Measurements from ENCODE around the gene DNAJB8. TPM values are rescaled to one million over a fixed set of nuclear protein-coding genes. Genes with fewer than 3 reads are reported as not detected.

The DNAJB8 gene
- total and polyA plus RNA-seq, 4 donors = not detected

DNA sequence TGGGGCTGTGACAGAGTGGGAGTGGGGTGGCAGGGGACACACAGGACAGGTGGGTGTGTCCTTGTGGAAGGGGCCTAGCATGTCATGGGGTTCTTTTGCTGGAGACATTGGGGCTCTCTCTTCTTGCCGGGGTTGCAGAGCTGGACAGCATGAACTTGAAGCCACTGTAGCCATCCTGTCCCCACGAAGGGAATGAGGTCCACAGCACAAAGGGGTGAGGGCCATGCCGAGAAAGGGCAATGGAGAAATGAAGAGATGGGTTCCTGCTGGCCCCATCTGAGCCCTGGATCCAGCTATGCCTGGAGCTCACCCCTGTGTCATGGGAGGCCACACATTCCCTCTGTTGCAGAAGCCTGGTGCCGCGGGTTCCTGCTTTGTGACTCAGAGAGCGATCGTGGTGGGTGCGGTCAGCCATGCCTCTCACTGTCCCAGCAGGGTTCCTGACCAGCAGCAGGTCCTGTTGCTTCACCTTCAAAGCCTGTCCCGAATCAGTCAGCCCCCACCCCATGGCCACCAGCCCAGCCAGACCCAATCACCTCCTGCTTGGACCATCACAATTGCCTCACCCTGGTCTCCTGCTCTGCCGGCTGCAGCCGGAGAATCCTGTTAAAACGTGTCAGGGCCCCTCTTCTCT is 50.0 kb downstream of the DNAJB8 start:
- Histone ChIP-seq H3K36me3 (ENCODE audit: control insufficient read depth in 4 of 4, insufficient read depth in 3 of 4, low read depth in 1 of 4, low read length in 3 of 4) (no peaks in the 10 kb centered on the region), H3K27ac (ENCODE audit: low read depth in 1 of 2, low read length in 2 of 2) (no peak overlapping the region), H3K4me3 (ENCODE audit: low read depth in 1 of 3, low read length in 3 of 3) (no peak overlapping the region), H3K27me3 (ENCODE audit: control insufficient read depth in 4 of 4, insufficient read depth in 4 of 4, low read length in 3 of 4) (no peaks in the 10 kb centered on the region), H3K9ac (ENCODE audit: low read depth in 1 of 2, low read length in 2 of 2) (no peak overlapping the region), H3K4me1 (ENCODE audit: control insufficient read depth in 4 of 4, insufficient read depth in 4 of 4, low read length in 3 of 4) (no peaks in the 10 kb centered on the region), H3K9me3 (ENCODE audit: control insufficient read depth in 4 of 4, low read length in 3 of 4) (no peaks in the 10 kb centered on the region)
- WGBS = 83% methylated on average over 12 of the region's 12 CpGs
- TF ChIP-seq ZBTB33 (IDR thresholded peaks at IDR 0.05) = no peak
- DNase-seq (ENCODE audit: low spot score) = no peak

GRCh38 chr3:128415773-128416577 is 50.7 kb downstream of the DNAJB8 start:
- Histone ChIP-seq H3K4me1 (ENCODE audit: control insufficient read depth in 4 of 4, insufficient read depth in 4 of 4, low read length in 3 of 4) (no peaks in the 10 kb centered on the region), H3K27me3 (ENCODE audit: control insufficient read depth in 4 of 4, insufficient read depth in 4 of 4, low read length in 3 of 4) (no peaks in the 10 kb centered on the region), H3K36me3 (ENCODE audit: control insufficient read depth in 4 of 4, insufficient read depth in 3 of 4, low read depth in 1 of 4, low read length in 3 of 4) (no peaks in the 10 kb centered on the region), H3K9me3 (ENCODE audit: control insufficient read depth in 4 of 4, low read length in 3 of 4) (no peaks in the 10 kb centered on the region), H3K4me3 (ENCODE audit: low read depth in 1 of 3, low read length in 3 of 3) (no peak overlapping the region), H3K9ac (ENCODE audit: low read depth in 1 of 2, low read length in 2 of 2) (no peak overlapping the region), H3K27ac (ENCODE audit: low read depth in 1 of 2, low read length in 2 of 2) (no peak overlapping the region)
- WGBS = 79% methylated on average over 19 of the region's 19 CpGs
- TF ChIP-seq RAD21 (IDR thresholded peaks at IDR 0.05) (no peak), ZBTB33 (IDR thresholded peaks at IDR 0.05) (no peak), JUND (IDR thresholded peaks at IDR 0.05) (no peak), YY1 (IDR thresholded peaks at IDR 0.05) (no peak), NR2F2 (IDR thresholded peaks at IDR 0.05) (no peak), EGR1 (IDR thresholded peaks at IDR 0.05; ENCODE audit: low read depth in 2 of 2) (no peak), MAX (IDR thresholded peaks at IDR 0.05) (no peak), ATF3 (IDR thresholded peaks at IDR 0.05) (no peak), SP1 (IDR thresholded peaks at IDR 0.05) (no peak)
- TF ChIP-seq, protein P1, sequence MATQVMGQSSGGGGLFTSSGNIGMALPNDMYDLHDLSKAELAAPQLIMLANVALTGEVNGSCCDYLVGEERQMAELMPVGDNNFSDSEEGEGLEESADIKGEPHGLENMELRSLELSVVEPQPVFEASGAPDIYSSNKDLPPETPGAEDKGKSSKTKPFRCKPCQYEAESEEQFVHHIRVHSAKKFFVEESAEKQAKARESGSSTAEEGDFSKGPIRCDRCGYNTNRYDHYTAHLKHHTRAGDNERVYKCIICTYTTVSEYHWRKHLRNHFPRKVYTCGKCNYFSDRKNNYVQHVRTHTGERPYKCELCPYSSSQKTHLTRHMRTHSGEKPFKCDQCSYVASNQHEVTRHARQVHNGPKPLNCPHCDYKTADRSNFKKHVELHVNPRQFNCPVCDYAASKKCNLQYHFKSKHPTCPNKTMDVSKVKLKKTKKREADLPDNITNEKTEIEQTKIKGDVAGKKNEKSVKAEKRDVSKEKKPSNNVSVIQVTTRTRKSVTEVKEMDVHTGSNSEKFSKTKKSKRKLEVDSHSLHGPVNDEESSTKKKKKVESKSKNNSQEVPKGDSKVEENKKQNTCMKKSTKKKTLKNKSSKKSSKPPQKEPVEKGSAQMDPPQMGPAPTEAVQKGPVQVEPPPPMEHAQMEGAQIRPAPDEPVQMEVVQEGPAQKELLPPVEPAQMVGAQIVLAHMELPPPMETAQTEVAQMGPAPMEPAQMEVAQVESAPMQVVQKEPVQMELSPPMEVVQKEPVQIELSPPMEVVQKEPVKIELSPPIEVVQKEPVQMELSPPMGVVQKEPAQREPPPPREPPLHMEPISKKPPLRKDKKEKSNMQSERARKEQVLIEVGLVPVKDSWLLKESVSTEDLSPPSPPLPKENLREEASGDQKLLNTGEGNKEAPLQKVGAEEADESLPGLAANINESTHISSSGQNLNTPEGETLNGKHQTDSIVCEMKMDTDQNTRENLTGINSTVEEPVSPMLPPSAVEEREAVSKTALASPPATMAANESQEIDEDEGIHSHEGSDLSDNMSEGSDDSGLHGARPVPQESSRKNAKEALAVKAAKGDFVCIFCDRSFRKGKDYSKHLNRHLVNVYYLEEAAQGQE (IDR thresholded peaks at IDR 0.05) = no peak
- TF ChIP-seq, protein P2, sequence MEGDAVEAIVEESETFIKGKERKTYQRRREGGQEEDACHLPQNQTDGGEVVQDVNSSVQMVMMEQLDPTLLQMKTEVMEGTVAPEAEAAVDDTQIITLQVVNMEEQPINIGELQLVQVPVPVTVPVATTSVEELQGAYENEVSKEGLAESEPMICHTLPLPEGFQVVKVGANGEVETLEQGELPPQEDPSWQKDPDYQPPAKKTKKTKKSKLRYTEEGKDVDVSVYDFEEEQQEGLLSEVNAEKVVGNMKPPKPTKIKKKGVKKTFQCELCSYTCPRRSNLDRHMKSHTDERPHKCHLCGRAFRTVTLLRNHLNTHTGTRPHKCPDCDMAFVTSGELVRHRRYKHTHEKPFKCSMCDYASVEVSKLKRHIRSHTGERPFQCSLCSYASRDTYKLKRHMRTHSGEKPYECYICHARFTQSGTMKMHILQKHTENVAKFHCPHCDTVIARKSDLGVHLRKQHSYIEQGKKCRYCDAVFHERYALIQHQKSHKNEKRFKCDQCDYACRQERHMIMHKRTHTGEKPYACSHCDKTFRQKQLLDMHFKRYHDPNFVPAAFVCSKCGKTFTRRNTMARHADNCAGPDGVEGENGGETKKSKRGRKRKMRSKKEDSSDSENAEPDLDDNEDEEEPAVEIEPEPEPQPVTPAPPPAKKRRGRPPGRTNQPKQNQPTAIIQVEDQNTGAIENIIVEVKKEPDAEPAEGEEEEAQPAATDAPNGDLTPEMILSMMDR (IDR thresholded peaks at IDR 0.05; ENCODE audit: low read depth, low read length, missing input control) = no peak
- no peak for DNase-seq (ENCODE audit: low spot score)
